Endothelial cell of coronary artery (primary cell): ENCODE results near the gene C4BPA. TPM values are rescaled to one million over a fixed set of nuclear protein-coding genes. Genes with fewer than 3 reads are reported as not detected.

Experiments used
- total RNA-seq: library from RNA; depleted of rRNA; stranded (reverse); fragments of >200 nt; gene quantifications from 2 replicates; pipeline ENCODE4 v1.2.3, GENCODE V29; 2014

The C4BPA gene
- total RNA-seq, result not detected in 2 replicates

GRCh38 chr1:207103892-207104373 lies at the start of gene C4BPA:
Gene C4BPA (plus strand): TSS chr1:207104233. CDS start chr1:207113026, 8,793 bp downstream.

DNA sequence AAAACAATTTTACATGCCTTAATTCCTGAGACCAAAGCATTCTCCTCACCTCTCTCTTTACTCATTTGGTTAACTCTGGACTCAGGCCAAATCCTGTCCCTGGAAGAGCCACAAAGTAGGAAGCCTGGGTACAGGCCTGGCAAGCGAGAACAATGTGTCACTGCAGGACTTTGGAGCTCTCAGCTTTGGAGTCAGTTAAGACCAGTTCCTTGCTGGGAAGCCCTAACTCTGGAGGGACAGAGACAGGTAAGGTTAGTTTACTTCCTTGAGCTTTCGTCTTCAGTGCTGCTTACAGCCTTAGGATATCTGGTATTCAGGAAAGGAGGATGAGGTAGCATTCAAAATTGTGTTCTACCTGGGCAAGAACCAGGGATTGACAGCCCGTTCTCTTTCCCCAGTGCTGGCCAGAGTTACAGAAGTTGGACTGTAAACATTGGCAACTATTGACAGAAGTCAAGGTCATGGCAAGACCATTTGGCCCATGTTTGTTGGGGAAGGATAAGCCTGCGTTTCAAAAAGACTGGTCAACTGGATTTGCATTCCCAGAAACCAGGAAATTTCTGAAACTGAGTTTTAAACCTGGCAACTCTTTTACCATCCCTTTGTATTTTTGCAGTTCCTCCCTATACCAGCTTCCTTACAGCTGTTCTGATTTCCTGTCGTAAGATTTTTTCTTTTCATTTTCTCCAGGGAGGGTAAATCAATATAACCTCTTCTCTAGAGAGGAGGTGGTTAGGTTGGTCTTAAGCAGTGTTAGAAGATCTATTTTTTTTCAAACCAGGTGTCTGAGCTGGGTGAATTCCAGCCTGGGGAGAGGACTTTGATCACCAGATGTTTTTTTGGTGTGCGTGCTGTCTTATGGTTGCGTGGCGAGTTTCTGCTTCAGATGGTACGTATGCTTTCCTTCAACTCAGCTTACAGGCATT lies 15.1 kb upstream of the C4BPA start, which contains the start of gene C4BPB:
TSS of gene C4BPB (plus strand) at position 160 of the 926 bp plus-strand sequence. CDS start at position 832, 672 bp downstream.

Other genes starting within 250 kb of the C4BPA start
- not detected in 2 replicates for gene IL20, start 238.6 kb upstream of the C4BPA start, total RNA-seq
- not detected in 2 replicates for gene IL24, start 206.8 kb upstream of the C4BPA start, total RNA-seq
- gene FCMR, start 182.3 kb upstream of the C4BPA start, total RNA-seq, result not detected in 2 replicates
- gene PIGR, start 157.8 kb upstream of the C4BPA start, total RNA-seq, result not detected in 2 replicates
- not detected in 2 replicates for gene FCAMR, start 133.8 kb upstream of the C4BPA start, total RNA-seq
- gene C1orf116, start 71.5 kb upstream of the C4BPA start, total RNA-seq, result not detected in 2 replicates
- gene YOD1, start 53.0 kb upstream of the C4BPA start, total RNA-seq, result 5.8 and 6.7 TPM in 2 replicates
- 1.1 and 1.2 TPM in 2 replicates for gene PFKFB2, start 51.0 kb upstream of the C4BPA start, total RNA-seq
- gene C4BPB, start 15.4 kb upstream of the C4BPA start, total RNA-seq, result 0.18 and 0.28 TPM in 2 replicates
- gene CD55, start 217.4 kb downstream of the C4BPA start, total RNA-seq, result 41.3 and 75.8 TPM in 2 replicates